ENCODE results near the gene SPIRE2.

The SPIRE2 gene

GRCh38 chr16:89890200-89890599, 61.9 kb downstream of the SPIRE2 start:
- Histone ChIP-seq H3K27me3 (replicated peaks; ENCODE audit: control insufficient read depth, insufficient read depth, low read length) (no peaks in the 10 kb centered on the region), H3K36me3 (ENCODE audit: control insufficient read depth, insufficient read depth, low read length) (peaks cover 42% of the 10 kb centered on the region), H3K4me3 (replicated peaks; ENCODE audit: low read depth, low read length) (no peak overlapping the region)
- DNase-seq (ENCODE audit: extremely low read depth, insufficient read length) = no peak
- no peak for TF ChIP-seq CTCF (IDR thresholded peaks at IDR 0.05; ENCODE audit: insufficient read depth, low read length, poor library complexity, severe bottlenecking)

DNA sequence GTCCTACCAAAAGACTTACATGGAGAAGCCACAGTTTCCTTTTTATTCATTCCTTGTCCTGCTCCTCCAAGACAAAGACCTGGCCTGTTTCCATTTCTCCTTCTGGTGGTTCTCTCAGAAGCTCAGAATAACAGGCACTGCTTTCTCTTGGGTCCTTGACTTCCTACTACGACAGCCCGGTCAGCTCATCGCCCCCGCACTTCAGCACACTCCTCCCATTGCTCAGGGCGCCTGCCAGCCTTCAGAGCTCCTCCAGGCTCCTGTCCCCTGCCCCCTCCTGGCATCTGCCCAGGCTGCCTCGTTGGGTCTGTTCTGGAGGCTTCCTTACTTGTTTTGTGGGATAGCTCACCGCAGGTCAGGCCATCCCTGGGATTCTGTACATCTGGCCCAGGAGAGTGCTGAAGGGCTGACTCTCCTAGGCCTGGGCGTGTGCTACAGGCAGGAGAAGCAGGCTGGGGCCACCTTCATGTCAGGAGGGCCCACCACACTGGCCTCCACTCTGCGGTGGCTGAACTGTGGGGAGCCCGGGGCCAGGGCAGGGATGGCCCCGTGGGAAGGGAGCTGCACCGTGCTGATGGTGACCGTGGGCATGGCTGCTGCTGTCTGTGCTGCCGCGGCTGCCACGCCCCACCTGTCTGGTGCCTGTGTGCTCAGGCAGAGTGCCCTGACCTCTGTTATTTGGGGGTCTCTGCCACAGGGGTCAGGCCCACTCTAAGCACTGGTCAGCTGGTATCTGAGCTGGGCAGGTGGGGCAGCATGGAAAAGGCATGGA, 62.8 kb downstream of the SPIRE2 start:
- Histone ChIP-seq H3K4me3 (replicated peaks; ENCODE audit: low read depth, low read length) (no peak overlapping the region), H3K36me3 (ENCODE audit: control insufficient read depth, insufficient read depth, low read length) (peaks cover 45% of the 10 kb centered on the region), H3K27me3 (replicated peaks; ENCODE audit: control insufficient read depth, insufficient read depth, low read length) (no peaks in the 10 kb centered on the region)
- TF ChIP-seq CTCF (IDR thresholded peaks at IDR 0.05; ENCODE audit: insufficient read depth, low read length, poor library complexity, severe bottlenecking) = no peak
- DNase-seq (ENCODE audit: extremely low read depth, insufficient read length) = no peak

GRCh38 chr16:89892055-89892630, 63.9 kb downstream of the SPIRE2 start:
- peaks cover 45% of the 10 kb centered on the region for H3K36me3 ChIP-seq (ENCODE audit: control insufficient read depth, insufficient read depth, low read length)
- no peak for DNase-seq (ENCODE audit: extremely low read depth, insufficient read length)
- H3K4me3 ChIP-seq (replicated peaks; ENCODE audit: low read depth, low read length) = no peak overlapping the region
- no peaks in the 10 kb centered on the region for H3K27me3 ChIP-seq (replicated peaks; ENCODE audit: control insufficient read depth, insufficient read depth, low read length)
- TF ChIP-seq CTCF (IDR thresholded peaks at IDR 0.05; ENCODE audit: insufficient read depth, low read length, poor library complexity, severe bottlenecking) = no peak

DNA sequence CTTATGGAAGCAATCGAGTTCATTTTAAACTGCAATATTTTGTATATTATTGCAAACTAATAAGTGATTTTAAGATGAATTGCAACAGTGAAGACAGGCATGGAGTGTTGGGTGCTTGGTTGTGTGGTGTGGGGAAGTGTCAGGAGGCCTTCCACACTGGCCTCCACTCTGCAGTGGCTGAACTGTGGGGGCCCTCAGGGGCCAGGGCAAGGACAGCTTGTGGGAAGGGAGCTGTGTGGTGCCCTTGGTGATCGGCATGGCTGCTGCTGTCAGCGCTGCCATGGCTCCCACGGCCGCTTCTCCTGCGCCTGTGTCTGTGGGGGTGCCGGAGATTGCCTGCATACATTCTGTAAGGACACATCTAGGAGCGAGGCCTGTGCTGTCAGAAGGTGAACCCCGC, 64.4 kb downstream of the SPIRE2 start:
- peaks cover 43% of the 10 kb centered on the region for H3K36me3 ChIP-seq (ENCODE audit: control insufficient read depth, insufficient read depth, low read length)

GRCh38 chr16:89893642-89894548, 65.6 kb downstream of the SPIRE2 start:
- H3K36me3 ChIP-seq (ENCODE audit: control insufficient read depth, insufficient read depth, low read length) = peaks cover 45% of the 10 kb centered on the region

More for the DNA sequence above, 64.4 kb downstream of the SPIRE2 start:
- no peak for TF ChIP-seq CTCF (IDR thresholded peaks at IDR 0.05; ENCODE audit: insufficient read depth, low read length, poor library complexity, severe bottlenecking)
- H3K27me3 ChIP-seq (replicated peaks; ENCODE audit: control insufficient read depth, insufficient read depth, low read length) = no peaks in the 10 kb centered on the region
- DNase-seq (ENCODE audit: extremely low read depth, insufficient read length) = no peak
- no peak overlapping the region for H3K4me3 ChIP-seq (replicated peaks; ENCODE audit: low read depth, low read length)

More at GRCh38 chr16:89893642-89894548, 65.6 kb downstream of the SPIRE2 start:
- no peak for TF ChIP-seq CTCF (IDR thresholded peaks at IDR 0.05; ENCODE audit: insufficient read depth, low read length, poor library complexity, severe bottlenecking)
- Histone ChIP-seq H3K4me3 (replicated peaks; ENCODE audit: low read depth, low read length) (no peak overlapping the region), H3K27me3 (replicated peaks; ENCODE audit: control insufficient read depth, insufficient read depth, low read length) (no peaks in the 10 kb centered on the region)
- DNase-seq (ENCODE audit: extremely low read depth, insufficient read length) = no peak
